Right hindlimb (tissue), 1 donor: ENCODE measurements around the gene ZNF529.
"Not testable (repeated sequence)": the region's sequence is repeated elsewhere in the genome, so short reads cannot be mapped to it uniquely, and the experiment has no call there.

ENCODE experiments used
- DNase-seq: peaks from one replicate; pipeline ENCODE4 v3.0.0-alpha.2; 2018

ZNF529 gene

GRCh38 chr19:36573020-36573894 is at the start of gene ZNF529:
TSS of gene ZNF529 (minus strand) at chr19:36573292. CDS start at chr19:36572346, 946 bp downstream.
- peak; percentile 95 for DNase-seq

- no peak for DNase-seq
Measured at GRCh38 chr19:36605877-36606478, 32.9 kb upstream of the ZNF529 start.

GRCh38 chr19:36605101-36605876 is 32.2 kb upstream of the ZNF529 start, which contains the start of gene ZNF382:
TSS of gene ZNF382 (plus strand) at chr19:36605313. CDS start at chr19:36609915, 4,602 bp downstream.
- DNase-seq = peak; percentile 84

GRCh38 chr19:36604656-36605100 is 31.6 kb upstream of the ZNF529 start:
- DNase-seq = peak; percentile 58

- DNase-seq = not testable (repeated sequence)
Measured at GRCh38 chr19:36602681-36603080, 29.6 kb upstream of the ZNF529 start.

- no peak for DNase-seq
Measured at GRCh38 chr19:36579255-36579654, 6.2 kb upstream of the ZNF529 start.

GRCh38 chr19:36577271-36577996 is 4.3 kb upstream of the ZNF529 start:
- DNase-seq = no peak

- DNase-seq = no peak
Measured at GRCh38 chr19:36574741-36575140, 1.6 kb upstream of the ZNF529 start.

GRCh38 chr19:36573895-36574720 is 1.0 kb upstream of the ZNF529 start:
- DNase-seq = no peak

GRCh38 chr19:36572593-36573019 is 486 bp downstream of the ZNF529 start:
- DNase-seq = no peak

GRCh38 chr19:36564391-36564790 is 8.7 kb downstream of the ZNF529 start:
- DNase-seq = no peak

GRCh38 chr19:36547001-36547732 is 25.9 kb downstream of the ZNF529 start:
- DNase-seq = no peak

GRCh38 chr19:36528921-36529518 is 44.1 kb downstream of the ZNF529 start:
- no peak for DNase-seq

GRCh38 chr19:36528194-36528920 is 44.7 kb downstream of the ZNF529 start, which contains the start of gene ZNF260:
TSS of gene ZNF260 (minus strand) at chr19:36528271. CDS start at chr19:36515238, 13,033 bp downstream.
- peak; percentile 96 for DNase-seq

GRCh38 chr19:36527873-36528193 is 45.3 kb downstream of the ZNF529 start:
- no peak for DNase-seq

GRCh38 chr19:36527341-36527740 is 45.8 kb downstream of the ZNF529 start:
- no peak for DNase-seq

- DNase-seq = no peak
Measured at GRCh38 chr19:36526581-36526980, 46.5 kb downstream of the ZNF529 start.

- DNase-seq = no peak
Measured at GRCh38 chr19:36524617-36525016, 48.5 kb downstream of the ZNF529 start.

GRCh38 chr19:36514012-36514612 is 59.0 kb downstream of the ZNF529 start:
- no peak for DNase-seq
